Hippocampal formation (tissue), 2 donors: ENCODE results near the gene HSF5.
"Not testable (repeated sequence)": the region's sequence is repeated elsewhere in the genome, so short reads cannot be mapped to it uniquely, and the experiment has no call there.

Source experiments
- DNase-seq, 2 donors: peaks; one replicate each; lab custom pipeline; 2025; lab: John Stamatoyannopoulos, UW

The HSF5 gene

DNA sequence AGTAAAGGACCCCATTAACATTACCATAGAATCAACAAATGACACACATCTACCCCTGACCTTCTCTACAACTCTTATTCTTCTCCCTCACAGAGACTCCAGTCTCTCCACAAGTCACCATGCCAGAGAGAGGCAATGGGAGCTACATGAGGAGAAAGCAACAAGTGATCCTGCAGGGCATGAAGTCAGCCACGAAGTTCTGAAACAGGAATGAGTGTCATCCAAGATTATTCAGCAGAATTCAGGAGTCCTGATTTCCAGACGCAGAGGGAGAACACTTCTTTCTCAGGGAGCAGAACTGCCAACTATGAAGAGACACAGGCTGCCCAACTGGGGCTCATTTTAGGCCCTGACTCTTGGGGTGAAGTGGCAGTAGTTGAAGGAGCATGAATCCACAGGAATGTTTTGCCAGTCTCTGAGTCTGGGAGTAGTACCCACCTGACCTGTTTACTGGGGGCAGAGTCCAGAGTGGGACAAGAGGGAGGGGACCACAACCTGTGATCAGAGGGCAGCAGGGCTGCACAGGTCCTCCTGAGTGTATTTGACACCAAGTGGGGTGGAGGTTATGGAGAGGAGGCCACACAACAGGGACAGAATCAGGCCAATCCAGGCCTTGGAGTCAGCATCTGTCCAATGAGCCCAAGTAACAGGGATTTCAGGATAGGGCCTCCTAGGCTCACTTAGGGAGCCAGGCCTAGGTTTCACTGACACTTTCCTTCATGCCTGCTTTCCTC lies 28.6 kb upstream of the HSF5 start:
- no peak for DNase-seq

DNA sequence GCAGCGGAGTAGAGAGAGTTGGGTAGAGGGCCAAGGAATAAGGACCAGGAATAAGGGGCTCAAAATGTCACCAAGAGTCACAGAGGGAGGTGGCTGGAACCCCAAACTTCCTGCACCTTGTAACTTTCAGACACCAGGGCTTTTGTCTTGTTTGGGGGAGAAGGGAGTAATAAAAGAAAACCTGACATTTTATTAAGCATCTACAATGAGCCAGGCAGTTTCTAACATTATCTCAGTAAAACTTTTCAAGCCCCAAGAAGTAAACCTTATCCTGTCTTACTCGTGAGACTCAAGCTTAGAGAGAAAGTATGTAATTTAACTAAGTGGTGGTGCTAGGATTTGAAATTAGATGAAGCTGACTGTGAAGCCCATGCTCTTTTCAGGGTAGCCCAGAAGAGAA lies 27.1 kb upstream of the HSF5 start:
- DNase-seq: no peak

DNA sequence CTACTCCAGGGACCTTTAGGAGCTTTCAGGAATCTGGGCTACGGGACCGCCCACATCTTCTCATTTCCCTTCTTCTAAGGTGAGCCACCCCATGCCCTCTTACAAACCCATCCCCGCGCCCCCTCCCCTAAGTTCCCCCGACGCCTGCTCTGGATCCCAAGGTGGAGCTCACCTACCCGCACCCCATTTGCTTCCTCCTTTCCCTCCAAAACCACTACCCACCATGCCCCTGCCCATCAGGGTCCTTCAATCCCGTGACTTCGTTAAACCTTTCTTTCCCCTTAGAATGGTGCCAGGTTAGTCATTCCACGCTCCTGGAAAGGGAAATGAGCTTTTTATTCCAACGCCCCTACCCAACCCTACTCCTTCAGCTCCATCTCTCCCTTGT lies 26.6 kb upstream of the HSF5 start:
- DNase-seq: no peak

DNA sequence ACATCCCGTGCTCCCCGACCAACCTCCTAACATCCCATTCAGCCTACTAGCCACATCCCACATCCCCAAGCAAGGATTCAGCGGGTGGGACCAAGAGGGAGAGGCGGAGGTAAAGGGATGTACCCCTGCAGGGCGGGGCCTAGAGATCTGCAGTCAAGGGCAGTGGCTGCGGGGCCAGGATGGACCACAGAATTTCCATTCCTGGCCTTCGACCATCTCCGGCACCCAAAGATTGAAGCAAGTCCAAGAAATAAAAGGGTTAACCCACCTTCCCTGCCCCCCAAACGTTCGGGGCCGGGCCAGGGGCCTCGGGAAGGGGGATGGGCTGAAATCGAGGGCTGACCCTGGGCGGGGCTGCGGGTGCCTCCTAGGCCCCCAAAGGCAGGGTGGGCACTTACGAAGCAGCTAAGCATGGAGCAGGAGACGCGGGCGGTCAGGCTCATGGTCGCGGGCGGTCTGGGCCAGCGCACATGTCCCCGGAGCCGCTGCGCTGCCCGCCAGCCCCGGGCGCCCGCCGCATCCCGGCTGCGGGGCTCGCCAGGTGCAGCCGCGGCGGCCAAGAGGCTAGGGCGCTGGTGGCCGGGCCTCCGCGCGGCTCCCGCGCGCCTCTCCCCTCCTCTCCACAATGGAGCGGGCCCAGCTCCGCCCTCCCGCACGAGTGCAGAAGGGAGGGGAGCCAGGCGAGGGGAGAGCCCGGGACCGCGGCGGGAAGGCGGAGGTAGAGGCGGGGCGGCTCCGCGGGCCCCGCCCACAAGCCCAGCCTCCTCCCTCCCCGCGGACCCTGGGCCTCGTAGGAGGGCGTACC lies 26.0 kb upstream of the HSF5 start, which contains the start of gene MTMR4:
MTMR4 (minus strand) TSS at position 674 of the 805 bp plus-strand sequence; CDS start at position 443, 231 bp downstream.
- peak; percentile 76 for DNase-seq

DNA sequence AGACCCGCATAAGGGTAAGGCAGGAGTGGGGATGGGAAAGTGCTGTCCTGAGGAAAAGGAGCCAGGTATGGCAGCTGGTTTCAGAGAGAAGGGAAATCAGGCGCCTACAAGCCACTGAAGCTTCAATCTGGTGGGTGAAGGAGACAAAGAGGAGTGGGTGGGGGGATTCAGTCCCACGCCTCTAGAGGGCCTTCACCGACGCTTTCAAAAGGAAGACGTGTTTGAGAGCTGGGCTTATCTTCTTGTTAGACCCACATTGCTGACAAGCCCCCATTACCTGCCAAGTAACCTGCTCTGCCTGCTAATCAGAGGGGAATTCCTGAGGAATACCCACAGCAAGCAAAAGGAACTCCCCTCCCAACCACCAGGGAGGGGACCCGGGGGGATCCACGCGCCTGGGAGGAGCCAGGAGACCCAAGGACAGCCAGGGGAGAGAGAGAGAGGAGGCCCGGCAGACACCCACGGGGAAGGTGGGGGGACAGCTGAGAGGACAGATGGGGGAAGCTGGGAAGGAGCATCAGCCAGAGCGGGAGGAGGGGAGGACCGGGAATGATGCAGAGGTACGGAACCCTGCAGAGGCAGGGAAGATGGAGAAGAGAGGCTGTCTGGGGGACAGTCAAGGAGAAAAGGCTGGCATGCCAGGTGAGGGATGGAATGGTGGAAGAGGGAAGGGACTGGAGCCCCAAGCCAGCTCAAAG lies 25.2 kb upstream of the HSF5 start:
- DNase-seq: no peak

DNA sequence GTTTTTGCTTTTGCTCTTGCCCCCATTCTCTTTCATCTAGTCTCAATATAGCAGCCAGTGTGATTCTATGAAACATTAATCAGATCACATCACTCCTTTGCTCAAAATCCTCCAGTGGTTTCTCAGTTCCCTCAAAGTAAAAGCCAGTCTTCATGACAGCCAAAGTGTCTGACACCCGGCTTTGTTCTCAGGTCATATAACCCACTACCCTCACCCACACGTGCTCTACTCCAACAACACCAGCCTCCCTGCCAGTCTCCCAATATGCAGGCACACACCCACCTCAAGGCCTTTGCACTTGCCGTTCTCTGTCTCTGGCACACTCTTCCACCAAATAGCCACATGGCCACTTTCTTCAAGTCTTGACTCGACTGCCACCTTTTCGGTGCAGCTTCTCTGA lies 21.9 kb upstream of the HSF5 start:
- no peak for DNase-seq

DNA sequence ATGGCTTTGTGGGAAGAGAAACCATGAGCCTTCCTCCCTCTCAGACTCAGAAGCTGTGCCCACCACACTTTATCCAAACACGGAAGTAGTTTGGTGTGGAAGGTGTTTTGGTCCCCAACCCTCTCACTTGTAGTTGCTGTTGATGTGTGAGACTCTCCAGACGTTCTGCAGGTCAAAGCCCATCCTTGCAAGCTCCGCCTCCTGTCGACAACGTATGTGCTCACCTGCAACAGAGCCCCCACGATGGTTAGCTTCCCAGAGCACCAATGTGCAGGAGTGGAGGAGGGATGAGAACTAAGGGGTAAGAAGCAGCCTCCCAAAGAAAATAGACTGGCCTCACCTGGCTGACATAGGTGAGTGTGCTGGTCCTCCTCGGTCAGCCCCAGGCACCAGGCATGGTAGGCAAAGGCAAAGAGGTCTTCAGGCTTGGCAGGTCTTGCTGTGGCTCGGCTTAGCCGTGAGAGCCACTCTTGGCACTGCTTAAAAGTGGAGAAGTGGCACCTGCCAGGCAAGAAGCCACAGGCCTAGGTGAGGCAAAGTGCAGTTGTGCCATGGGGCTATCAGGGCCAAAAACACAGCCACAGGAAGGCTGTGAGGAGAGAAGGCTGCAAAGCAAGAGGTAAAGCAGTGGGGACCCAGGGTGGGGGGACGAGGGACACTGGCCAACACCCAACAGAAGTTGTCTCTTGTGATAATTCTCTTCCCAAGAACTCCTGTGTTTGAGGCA lies 20.3 kb upstream of the HSF5 start:
- no peak for DNase-seq

DNA sequence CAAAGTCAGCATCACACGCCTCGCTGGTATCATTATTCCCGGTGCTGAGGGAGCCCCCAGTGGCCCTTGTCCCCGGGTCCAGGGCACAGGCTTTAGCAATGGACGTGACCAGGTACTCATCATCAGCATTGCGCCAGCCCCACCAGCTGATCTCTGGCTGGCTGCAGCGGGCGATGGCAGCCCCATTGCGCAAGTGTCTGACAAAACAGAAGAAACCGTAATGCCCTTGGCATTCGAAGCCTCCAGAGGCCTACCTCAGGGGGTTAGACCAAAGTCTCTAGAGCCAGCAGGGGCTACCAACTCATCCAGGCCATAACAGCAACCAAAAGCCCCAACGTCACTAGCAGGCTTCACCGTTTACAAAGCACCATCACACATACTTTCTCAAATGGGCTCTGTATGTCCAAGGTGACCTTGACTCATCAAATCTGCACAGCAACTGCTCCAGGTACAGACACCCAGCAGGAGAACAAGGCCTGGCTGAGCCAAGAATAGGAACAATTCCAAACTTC lies 19.0 kb upstream of the HSF5 start:
- DNase-seq: no peak

DNA sequence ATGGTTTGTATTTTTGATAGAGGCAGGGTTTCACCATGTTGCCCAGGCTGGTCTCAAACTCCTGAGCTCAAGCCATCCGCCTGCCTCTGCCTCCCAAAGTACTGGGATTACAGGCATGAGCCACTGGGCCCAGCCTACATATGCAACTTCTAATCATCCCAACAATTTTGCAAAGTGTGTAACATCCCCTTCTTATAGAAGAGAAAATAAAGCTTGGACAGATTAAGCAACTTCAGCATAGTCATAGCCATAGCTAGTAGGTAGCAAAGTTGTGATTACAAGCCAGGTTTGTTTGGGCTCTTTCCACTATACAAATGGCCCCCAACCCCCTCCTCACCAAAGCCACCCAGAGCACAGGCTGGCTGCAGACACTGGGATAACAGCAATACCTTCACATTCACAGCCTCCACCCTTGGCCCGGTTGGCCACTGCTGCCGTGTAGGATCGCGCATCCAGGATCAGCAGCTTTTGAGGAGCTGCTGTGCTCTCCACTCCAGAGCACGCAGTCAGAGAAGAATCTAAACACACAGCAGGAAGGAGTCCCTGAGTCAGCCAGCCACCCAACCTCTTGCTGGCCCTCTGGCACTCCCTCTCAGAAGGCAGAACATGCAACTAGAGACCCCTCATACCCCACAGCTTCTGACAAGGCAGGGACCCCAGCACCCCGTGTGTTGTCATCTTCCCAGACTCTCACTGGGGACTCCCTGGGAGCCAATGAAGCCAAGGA lies 18.3 kb upstream of the HSF5 start:
- no peak for DNase-seq

DNA sequence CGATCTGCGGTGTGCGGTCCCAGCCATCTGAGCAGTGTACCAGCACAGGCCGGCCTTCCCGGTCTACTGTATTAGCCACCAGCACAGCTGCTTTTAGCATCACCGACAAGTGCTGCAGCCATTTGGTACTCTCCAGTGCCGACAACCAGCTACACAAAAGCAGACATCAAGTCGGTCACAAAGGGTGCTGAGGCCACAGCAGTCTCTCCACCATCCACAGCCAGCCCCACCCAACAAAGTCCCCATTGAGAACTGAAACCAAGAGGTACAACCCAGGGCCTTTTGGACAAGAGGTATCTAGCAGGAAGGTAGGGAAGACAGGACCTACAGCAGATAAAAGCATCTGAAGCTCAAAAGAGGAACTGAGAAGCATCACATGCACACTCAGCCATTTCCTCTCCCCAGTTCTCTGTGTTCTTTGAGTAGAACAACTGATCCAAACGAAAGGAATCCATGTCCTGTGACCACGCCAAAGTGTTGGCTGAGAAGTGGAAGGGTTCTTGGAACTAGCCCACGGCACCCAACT lies 16.7 kb upstream of the HSF5 start:
- no peak for DNase-seq

DNA sequence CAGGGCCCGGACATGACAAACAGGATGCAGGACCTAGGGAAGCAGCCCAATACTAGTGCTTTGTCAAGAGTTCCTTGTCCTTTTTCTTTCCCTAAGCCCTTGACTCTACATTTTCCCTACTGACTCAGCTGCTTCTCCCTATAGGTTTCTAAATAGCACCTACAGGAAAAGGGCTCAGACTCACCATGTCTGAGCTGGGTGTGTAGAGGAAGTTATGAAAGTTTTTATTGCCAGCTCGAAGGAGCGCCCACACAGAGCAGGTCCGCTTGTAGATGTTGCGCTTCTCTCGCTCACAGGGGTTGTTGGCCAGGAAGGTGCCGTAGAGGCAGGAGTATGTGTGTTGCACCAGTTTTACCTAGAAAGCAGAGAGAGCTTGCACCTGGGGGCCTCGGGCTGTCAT lies 15.7 kb upstream of the HSF5 start:
- no peak for DNase-seq

DNA sequence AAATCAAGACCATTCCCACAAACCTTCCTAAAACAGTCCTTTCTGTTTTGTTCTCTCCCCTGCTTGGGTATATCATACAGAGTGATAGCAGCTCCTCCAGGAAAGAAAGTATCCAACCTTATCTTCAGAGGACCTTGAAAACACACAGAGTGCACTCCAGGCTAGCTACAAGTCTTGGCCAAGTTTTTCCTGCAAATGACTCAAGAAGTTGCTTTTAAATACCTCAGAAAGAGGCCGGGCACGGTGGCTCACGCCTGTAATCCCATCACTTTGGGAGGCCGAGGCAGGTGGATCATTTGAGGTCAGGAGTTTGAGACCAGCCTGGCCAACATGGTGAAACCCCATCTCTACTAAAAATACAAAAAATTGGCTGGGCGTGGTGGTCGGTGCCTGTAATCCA lies 14.9 kb upstream of the HSF5 start:
- not testable (repeated sequence) for DNase-seq

DNA sequence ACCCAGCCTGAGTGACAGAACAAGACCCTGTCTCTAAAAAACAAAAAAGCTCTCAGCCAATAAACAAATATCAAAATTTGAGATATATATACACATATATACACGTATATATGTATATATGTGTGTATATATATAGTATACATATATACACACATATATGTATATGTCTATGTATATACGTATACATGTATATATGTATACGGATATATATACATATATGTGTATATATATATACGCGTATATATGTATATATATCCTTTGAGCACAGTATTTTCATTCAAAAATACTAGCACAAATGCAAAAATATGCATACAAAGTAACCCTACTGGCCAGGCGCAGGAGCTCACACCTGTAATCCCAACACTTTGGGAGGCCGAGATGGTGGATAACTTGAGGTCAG lies 13.2 kb upstream of the HSF5 start:
- no peak for DNase-seq

DNA sequence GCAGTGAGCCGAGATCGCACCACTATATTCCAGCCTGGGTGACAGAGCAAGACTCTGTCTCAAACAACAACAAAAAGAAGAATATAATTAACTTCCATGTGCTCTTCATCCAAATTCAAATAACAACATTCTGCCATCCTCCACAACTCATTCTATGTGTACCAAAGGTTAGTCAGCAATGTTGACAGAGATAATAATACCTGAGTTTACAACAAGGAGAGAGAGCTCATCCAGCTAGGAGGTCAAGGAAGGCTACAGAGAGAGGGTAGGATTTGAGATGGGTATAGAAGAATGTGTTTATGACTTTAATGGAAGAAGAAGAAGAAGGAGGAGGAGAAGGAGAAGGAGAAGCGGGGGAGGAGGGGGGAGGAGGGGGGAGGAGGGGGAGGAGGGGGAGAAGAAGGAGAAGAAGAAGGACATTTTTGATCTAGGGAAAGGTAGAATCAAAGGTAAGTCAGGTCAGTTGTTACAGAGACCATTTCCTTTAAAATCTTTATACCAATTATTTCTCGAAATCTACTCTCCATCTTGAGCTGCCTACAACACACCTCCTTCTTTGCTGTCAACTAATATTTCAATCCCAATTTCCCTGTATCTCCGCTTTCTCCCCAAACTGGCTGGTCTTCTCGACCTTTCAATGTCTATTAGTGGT lies 10.1 kb upstream of the HSF5 start:
- DNase-seq: no peak

DNA sequence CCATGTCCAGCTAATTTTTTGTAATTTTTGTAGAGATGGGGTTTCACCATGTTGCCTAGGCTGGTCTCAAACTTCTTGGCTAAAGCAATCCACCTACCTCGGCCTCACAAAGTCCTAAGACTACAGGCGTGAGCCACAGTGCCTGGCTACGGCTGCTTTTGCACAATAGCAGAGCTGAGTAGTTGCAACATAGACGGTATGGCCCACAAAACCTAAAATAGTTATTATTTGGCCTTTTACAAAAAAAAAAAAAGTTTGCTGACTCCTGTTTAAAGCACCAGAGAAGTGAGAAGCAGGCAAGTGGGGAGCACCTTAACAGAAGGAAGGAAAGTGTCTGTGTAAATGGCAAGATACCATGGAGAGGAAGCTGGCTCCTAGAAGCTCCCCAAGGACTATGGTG lies 5.3 kb upstream of the HSF5 start:
- no peak for DNase-seq

DNA sequence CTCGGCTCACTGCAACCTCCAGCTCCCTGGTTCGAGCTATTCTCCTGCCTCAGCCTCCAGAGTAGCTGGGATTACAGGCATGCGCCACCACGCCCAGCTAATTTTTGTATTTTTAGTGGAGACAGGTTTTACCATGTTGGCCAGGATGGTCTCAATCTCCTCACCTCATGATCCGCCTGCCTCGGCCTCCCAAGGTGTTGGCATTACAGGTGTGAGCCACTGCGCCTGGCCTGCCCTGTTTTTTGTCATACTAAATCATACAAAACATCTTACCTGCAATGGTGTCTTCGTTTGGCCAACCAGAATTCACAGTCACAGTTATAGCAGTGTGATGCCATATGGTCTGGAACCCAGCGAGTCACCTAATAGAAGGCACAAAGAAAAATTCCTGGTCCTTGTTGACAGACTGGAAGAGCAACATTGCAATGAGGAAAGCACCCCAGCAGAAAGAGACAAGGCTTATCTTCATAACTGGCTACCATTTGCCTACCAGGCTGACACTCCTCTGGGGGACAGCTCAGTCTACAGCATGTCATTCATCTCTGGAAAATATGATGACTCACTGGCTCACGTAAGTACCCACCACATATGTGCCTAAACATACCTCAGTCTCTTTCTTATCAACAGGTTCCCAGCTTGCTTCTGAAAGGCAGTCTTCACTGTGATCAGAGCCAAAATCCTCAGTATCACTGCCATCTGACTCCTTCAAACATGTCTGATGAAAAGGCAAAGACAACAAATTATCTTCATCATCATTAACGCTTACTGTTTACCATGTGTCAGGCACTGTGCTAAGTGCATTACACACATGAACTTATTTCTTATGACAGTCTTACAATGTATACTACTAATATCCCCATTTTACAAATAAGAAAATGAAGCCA lies 4.3 kb upstream of the HSF5 start:
- DNase-seq: no peak

DNA sequence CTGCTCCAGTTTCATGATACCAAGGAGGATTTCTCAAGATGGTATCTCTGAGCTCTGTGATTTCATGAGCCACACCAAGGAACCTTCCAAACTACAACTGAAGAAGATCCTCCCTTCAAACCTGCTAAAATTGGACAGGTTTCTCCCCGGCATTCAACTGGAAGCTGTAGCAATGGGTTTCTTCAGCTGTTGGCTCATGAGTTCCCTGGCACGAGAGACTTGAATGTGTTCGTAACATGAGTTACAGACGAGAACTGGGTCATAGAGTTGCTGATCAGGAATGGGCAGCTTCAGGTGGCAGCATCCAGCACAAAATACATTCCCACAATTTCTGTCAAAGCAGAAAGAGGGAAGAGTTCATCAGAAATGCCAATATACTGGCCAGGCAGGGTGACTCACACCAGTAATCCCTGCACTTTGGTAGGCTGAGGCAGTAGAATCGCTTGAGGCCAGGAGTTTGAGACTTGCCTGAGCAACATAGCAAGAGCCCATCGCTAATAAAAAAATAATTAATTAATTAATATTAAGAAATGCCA lies 3.4 kb upstream of the HSF5 start:
- no peak for DNase-seq

DNA sequence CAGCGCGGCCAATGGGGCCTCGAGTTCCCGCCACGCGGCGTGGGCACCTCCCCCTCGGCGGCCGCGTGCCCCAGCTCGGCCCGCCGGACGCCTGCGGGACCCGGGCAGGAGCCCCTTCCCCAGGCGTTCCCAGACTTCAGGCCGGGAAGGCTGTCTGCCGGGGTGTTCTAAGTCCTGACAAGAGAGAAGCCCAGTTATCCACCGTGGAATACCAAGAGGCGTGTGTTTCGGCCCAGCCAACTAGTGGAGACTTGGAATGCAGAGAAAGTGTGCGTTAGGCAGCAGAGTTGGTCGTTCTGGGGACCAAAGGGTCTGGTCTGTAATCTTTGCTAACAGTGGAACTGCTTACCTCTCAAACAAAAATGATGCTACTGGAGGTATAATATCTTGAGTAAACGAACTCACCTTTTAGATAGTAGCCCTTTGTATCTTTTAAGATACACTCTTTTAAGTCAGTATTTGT lies 251 bp upstream of the HSF5 start:
- DNase-seq: no peak

DNA sequence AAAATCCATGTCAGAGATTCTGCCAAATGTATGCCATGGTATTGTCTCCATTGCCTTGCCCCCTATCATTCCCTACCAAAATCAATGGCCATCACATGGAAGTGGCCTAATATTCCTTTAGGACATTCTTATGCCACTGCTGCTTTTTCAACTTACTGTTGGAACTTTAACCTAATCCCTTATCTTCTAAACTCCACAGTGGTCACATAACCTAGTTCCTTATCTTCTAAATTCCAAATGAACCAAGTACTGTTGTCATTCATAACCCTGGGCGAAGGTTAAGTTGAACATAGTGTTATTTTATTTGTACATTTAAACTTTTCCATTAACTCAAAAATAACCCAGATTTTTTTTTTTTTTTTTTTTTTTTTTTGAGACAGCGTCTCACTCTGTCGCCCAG lies 3.6 kb downstream of the HSF5 start:
- no peak for DNase-seq
